HL-60 (cell line): ENCODE results near the gene NKX6-2.

ENCODE experiments used
- DNase-seq, 2 experiments: peaks; one replicate each; pipeline ENCODE4 v3.0.0-alpha.2; 2010 to 2020; ENCODE audit warnings: low read depth in 1 of 2, low spot score in 1 of 2
- H3K27ac ChIP-seq: fragments of 250-450 bp; sonication (Bioruptor Pico); replicated peaks from 2 replicates; pipeline ENCODE4 v1.5.1; 2020; ENCODE audit warnings: mild to moderate bottlenecking, moderate library complexity
- H3K27me3 ChIP-seq: fragments of 250-450 bp; sonication (Bioruptor Pico); 2 replicates; pipeline ENCODE4 v1.5.1; 2021; ENCODE audit warnings: mild to moderate bottlenecking, moderate library complexity; ENCODE audit not compliant: insufficient read depth, poor library complexity, severe bottlenecking
- H3K4me3 ChIP-seq: replicated peaks from 2 replicates; pipeline ENCODE4 v1.5.1; 2011; ENCODE audit warnings: mild to moderate bottlenecking, control low read depth, low read length; ENCODE audit not compliant: insufficient read depth
- CTCF ChIP-seq: IDR thresholded peaks from one replicate; pipeline ENCODE4 v1.5.1; 2011; ENCODE audit warnings: low read length, control low read depth, inconsistent platforms; ENCODE audit not compliant: insufficient read depth
- GABPA ChIP-seq: IDR thresholded peaks from 2 replicates; pipeline ENCODE4 v1.6.1; 2012; ENCODE audit warnings: low read depth
- POLR2AphosphoS5 ChIP-seq: IDR thresholded peaks from 2 replicates; pipeline ENCODE4 v1.6.1; 2012; ENCODE audit warnings: low read depth
- REST ChIP-seq: IDR thresholded peaks from 2 replicates; pipeline ENCODE4 v1.6.1; 2012; ENCODE audit warnings: low read depth; ENCODE audit not compliant: insufficient replicate concordance
- SPI1 ChIP-seq: IDR thresholded peaks from 2 replicates; pipeline ENCODE4 v1.6.1; 2012; ENCODE audit warnings: low read depth, mild to moderate bottlenecking, borderline replicate concordance

The NKX6-2 gene

GRCh38 chr10:132813560-132814468 is 27.9 kb upstream of the NKX6-2 start:
- H3K4me3 ChIP-seq, result no peak overlapping the region
- H3K27me3 ChIP-seq, result peaks cover 3% of the 10 kb centered on the region
- no peak overlapping the region for H3K27ac ChIP-seq
- TF ChIP-seq REST (no peak), CTCF (no peak), SPI1 (no peak), POLR2AphosphoS5 (no peak), GABPA (no peak)
- DNase-seq, result no peak

DNA sequence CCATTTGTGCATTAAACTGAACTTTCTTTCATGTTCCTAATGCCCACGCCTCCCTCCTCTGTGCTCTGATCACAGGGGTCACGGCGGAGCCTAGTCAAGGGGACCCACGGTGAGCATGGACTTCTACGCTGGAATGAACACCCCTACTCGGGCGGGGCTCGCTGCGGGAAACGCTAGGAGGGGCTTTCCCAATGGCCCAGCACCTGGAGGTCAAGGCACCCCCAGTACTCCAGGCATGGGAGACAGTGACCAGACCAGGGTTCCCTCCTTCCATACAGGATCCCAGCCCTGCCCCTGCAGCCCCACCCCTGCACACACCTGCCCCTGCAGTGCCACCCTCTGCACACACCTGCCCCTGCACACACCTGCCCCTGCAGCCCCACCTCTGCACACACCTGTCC is 27.1 kb upstream of the NKX6-2 start:
- Histone ChIP-seq H3K4me3 (no peak overlapping the region), H3K27me3 (peaks cover 7% of the 10 kb centered on the region), H3K27ac (no peak overlapping the region)
- no peak for DNase-seq
- TF ChIP-seq POLR2AphosphoS5, result no peak
- TF ChIP-seq CTCF, result no peak
- TF ChIP-seq SPI1, result no peak
- TF ChIP-seq GABPA, result no peak
- no peak for TF ChIP-seq REST

DNA sequence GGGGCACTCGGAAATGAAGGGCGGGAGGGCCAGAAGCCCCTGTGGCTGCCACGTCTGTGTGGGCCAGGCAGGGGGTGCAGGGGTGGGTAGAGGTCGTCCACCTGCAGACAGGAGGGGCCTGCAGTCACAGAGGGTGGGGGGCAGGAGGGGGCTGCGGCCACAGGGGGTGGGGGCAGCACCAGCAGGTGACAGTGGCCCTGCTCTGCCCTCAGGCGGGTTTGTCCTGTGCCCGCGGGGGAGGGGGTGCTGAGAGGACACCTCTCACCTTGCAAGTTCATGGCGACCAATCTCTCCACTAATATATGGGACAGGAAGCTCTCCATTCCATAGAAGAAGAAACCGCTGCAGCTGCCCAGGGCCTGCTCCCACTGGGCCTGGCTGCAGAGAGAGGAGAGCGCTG is 26.6 kb upstream of the NKX6-2 start:
- TF ChIP-seq GABPA, result no peak
- TF ChIP-seq REST, result no peak
- TF ChIP-seq POLR2AphosphoS5, result no peak
- no peak for TF ChIP-seq SPI1
- no peak for TF ChIP-seq CTCF
- no peak overlapping the region for H3K27ac ChIP-seq

More for the DNA sequence above, 26.6 kb upstream of the NKX6-2 start:
- Histone ChIP-seq H3K4me3 (no peak overlapping the region), H3K27me3 (peaks cover 7% of the 10 kb centered on the region)
- no peak for DNase-seq
